NK-92 (cell line): Measurements from ENCODE around the gene CLPX.
A peak's percentile ranks its signal among the peaks of the same experiment; 100 is the strongest.
"Not testable (repeated sequence)": the region's sequence is repeated elsewhere in the genome, so short reads cannot be mapped to it uniquely, and the experiment has no call there.

Experiments used
- DNase-seq: peaks from one replicate; lab custom pipeline; 2025; ENCODE audit not compliant: unreplicated experiment; lab: John Stamatoyannopoulos, UW

The CLPX gene

DNA sequence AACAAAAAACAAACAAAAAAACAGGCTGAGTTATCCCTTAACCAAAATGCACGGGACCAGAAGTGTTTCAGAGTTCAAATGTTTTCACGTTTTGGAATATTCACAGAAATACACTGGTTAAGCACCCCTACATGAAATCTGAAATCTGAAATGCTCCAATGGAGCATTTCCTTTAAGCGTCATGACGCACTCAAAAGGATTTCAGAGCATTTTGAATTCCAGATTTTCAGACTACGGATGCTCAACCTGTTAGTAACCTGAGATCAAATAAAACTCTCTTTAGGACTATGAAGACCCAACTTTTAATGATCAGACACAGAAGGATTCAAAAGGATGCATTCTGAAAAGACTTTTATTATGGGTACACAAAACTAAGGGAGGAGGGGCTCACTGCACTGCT, 9.6 kb downstream of the CLPX start:
- DNase-seq: no peak

DNA sequence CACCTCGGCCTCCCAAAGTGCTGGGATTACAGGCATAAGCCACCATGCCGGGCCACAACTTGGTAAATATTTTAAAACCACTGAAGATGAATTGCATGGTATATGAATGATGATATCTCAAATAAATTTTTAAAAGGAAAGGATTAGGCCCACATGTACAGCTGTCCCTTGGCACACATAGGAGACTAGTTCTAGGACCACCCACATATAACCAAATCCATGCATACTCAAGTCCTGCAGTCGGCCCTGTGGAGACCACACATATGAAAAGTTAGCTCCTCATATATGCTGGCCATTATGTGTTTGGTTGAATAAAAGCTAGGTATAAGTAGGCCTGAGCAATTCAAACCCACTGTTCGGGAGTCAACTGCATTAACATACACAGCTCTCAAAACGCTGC, 10.6 kb downstream of the CLPX start:
- DNase-seq: no peak

DNA sequence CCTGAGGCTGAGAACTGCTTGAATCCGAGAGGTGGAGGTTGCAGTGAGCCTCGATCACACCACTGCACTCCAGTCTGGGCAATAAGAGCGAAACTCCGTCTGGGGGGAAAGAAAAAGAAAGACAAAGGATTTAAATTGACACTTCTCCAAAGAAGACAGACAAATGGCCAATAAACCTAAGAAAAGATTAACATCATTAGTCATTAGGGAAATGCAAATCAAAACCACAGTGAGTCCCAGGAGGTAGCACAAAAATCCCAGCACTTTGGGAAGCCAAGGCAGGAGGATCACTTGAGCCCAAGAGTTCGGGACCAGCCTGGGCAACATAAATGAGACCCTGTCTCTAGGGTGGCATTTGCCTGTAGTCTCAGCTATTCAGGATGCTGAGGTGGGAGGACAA, 12.6 kb downstream of the CLPX start:
- DNase-seq: no peak

DNA sequence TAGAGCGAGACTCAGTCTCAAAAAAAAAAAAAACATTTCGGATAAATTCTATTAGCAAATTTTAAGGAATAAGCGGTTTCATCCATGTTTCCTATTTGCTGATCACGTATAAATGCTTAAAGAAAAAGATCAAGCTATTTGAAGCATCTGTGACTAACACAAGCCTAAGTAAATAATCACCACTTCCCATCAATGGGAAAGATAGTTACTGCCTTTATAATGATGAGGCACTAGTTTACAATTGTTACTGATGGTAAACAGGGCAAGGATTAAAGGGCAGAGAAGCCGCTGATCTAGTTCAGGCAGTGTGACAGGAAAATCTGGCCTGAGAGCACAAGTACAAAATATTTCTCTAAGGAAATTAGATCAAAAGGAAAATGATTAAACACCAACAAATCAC, 13.7 kb downstream of the CLPX start:
- no peak for DNase-seq

DNA sequence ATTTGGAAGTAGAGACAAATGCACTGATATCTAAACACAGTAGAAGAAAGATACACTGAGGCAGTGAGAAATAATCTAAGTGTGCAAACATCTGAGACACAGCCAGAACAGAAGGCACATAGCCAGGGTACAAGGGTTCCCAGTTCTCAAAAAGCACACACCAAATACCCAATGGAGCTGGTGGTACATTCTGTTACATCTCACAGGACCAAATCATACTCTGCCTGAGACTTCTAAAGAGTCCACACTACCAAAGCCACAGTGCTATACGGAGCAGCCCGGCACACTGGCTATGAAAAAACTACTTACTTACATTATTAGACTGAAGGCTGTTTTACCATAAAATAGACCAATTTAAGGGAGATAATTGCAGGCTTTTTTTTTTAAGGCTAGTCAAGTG, 19.3 kb downstream of the CLPX start:
- no peak for DNase-seq

DNA sequence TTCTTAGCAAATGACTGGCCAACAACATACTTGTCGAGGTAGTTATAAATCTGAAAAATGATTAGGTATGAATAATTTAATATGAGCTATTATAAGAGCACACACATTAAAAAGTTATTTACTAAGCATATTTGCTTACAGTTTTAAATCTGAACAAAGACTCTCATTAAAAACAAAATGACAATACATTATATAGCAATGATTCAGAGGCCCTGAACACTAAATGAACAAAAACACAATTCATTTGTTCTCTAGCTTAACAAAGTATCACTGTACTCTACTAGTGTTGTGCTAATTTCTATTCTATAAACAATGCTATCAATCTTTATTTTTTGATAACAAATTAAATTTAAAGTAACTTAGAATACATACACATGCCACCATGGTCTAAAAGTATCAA, 21.0 kb downstream of the CLPX start:
- no peak for DNase-seq

DNA sequence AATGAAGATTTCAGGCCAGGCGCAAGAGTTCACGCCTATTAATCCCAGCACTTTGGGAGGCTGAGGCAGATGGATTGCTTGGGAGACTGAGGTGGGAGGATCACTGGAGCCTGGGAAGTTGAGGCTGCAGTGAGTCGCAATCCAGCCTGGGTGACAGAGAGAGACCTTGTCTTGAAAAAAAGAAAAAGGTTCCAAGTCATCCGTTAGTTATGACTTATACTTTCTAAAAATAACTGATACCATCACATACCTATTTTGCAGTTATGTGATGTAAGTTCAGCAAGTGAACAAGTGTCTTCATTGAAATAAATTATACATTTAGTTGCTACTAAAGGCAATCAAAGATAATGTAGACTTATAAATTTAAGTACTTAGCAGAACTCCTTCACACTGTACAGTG, 22.1 kb downstream of the CLPX start:
- DNase-seq: no peak

DNA sequence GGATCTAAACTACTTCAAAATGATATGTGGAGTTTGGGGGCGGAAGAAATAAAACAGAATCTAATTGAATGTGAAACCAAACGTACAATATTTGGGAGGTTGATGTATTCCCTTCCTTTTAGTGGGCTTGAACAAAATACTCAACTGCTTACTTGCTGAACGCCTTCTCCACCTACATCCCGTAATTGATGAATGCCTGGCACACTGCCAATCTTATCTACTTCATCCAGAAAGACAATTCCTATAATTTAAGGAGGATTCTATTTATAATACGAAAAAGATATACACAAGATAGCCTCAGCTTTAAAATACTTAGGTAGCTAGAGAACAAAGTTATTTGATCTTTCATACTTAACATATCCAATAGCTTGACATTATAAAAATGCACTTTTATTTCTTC, 28.4 kb downstream of the CLPX start:
- no peak for DNase-seq

DNA sequence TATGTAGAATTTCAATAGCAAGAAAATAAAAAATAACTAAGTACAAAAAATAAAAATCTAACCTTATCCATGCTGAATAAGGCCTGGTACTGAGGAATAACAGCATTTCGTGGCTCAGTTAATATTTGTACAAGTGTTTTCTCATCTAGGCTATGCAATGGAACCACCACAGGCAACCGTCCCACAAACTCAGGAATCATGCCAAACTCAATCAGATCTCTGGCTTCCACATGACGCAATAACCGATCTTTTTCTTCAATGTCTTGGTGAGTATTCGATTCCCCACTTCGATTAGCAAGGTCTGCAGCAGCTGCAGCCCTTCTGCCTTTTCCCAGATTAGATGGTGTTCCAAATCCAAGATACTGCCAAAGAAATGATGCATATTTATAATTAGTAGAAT, 30.4 kb downstream of the CLPX start:
- DNase-seq: no peak

DNA sequence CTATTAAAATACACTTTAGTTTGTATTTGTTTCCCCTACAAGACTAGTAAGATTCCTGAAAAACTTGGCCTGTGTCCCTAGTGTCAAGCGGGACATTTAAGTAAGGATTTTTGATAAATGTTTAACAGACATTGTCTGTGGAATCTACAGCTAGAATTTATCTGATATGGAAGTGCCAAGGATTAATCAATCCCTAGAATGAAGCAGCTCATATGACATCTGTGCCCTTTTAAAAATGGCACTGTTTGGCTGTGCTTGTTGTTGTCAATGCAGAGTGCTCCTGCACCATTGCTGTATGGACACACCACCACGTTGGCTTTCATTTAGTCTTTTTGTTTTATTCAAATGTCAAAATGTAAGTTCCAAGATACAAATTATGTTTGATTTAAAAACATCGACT, 37.2 kb downstream of the CLPX start:
- DNase-seq: no peak

DNA sequence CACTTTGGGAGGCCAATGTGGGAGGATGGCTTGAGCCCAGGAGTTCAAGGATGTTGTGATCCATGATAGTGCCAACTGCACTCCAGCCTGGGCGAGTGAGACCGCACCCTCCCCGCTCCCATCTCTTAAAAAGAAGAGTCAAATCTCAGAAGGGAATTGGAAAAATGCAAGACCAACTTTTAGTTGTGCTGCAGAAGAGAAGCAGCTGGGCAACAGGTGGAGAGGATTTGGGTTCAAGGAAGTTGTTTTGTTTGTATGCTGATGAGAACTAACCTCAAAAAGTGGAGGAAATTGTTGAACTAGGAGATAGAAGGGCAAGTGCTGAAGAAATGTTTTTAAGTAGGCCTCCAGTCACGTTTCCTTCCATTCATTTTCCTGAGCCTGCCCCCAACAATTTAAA, 38.7 kb downstream of the CLPX start:
- no peak for DNase-seq

DNA sequence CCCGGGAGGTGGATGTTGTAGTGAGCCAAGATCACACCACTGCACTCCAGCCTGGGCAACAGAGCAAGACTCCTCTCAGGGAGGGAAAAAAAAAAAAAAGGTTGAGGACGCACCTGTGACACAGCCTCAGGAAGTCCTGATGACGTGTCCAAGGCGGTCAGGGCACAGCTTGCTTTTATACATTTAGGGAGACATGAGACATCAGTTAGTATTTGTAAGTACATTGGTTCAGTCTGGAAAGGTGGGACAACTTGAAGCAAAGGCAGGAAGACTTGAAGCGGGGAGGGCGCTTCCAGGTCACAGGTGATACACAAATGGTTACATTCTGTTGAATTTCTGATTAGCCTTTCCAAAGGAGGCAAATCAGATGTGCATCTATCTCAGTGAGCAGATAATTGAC, 46.5 kb downstream of the CLPX start:
- not testable (repeated sequence) for DNase-seq

DNA sequence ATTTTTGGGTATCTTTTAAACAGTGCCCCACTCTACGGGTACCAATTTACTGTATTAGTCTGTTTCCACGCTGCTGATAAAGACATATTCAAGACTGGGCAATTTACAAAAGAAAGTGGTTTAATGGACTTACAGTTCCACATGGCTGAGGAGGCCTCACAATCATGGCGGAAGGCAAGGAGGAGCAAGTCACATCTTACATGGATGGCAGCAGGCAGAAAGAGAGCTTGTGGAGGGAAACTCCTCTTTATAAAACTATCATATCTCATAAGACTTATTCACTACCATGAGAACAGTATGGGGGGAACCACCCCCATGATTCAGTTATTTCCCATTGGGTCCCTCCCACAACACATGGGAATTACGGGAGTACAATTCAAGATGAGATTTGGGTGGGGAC, 47.2 kb downstream of the CLPX start:
- DNase-seq: not testable (repeated sequence)

DNA sequence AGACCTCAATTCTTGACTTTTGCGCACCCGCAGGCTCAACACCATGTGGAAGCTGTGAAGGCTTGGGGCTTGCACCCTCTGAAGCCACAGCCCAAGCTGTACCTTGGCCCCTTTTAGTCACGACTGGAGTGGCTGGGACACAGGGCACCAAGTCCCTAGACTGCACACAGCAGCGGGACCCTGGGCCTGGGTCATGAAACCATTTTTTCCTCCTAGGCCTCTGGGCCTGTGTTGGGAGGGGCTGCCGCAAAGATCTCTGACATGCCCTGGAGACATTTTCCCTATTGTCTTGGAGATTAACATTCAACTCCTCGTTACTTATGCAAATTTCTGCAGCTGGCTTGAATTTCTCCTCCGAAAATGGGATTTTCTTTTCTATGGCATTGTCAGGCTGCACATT, 48.1 kb downstream of the CLPX start:
- not testable (repeated sequence) for DNase-seq

DNA sequence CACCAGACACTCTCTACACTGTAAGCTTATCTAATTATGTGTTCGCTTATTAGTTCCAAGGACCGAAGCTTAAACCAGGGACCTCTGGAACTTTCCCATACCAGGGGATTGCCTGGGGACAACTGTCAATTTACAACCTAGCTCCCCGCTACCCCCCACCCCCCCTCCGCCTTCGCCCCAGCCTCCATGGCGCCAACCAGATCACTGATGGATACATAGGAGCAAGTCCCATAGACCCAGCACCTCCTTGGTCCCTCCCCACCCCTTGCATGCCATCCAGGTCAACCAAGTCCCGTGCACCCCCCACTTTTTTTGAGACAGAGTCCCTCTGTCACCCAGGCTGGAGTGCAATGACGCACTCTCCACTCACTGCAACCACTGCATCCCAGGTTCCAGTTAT, 50.6 kb downstream of the CLPX start:
- no peak for DNase-seq

DNA sequence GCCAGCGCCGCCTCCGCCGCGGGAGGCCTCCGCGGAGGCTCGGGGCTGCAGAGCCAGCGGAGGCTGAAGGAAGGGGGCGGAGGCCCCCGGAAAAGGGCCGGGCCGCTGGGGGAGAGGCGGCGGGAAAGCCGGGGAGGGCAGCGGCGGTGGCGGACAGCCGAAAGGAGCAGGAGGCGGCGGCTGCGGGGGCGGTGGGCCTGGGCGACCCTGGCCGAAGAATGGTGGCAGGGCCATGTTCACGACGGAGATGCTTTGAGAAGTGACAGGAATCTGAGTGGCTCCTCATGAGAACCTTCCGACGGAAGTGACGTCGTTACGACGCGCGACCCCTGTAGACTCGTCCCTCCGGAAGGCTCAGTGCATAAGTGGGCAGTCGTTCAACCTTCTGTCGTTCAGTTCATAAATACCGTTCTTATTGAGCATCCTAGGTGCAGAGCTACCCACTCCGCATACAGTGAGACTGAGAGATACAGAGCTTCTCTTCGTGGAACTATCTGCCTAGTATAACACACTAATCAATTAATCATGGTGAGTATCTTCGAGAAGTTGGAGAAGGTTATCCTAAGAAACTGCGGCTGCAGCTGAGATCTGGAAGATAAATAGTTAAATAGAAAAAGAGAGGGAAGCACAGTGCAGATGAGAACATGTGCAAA, 51.5 kb downstream of the CLPX start, which contains the start of gene PDCD7:
TSS of gene PDCD7 (minus strand) at position 261 of the 653 bp plus-strand sequence. CDS start at position 234, 27 bp downstream.
- DNase-seq: peak; percentile 36

DNA sequence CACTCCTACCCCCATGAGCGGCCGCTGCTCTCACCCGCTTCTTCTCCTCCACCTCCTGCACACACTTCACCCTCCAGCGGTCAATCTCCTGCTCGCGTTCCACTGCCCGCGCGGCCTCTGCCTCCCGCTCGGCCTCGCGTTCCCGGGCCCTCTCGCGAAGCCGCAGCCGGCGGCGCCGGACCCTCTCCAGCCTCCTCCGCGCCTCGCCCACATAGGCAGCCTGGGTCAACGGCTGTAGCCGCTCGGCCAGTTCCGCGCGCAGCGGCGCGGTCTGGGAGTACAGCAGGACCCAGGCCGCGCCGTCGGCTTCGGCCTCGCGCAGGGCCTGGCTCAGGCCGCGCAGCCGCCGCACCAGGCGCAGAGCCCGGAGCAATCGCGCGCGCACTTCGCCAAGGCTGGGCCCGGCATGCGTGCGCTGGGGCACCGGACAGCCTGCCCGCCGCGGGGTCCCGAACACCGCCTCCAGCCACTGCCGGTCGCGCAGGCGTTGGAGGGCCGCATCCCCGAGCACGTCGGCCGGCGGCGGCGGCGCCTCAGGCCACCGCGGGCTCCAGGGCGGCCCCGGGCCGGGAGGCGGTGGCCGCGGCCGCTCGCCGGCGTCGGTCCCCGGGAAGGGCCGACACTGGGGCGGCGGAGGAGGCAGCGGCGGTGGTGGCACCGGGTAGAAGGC, 52.1 kb downstream of the CLPX start:
- no peak for DNase-seq

DNA sequence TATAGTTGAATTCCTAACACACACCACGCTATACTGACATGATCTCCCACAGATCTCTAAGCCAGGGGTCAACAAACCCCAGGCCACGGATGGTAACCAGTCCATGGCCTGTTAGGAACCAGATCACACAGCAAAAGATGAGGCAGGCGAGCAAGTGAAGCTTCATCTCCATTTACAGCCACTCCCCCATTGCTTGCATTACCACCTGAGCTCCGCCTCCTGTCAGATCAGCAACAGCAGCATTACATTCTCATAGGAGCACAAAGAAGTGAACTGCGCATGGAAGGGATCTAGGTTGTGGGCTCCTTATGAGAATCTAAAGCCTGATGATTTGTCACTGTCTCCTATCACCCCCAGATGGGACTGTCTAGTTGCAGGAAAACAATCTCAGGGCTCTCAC, 54.2 kb downstream of the CLPX start:
- no peak for DNase-seq

DNA sequence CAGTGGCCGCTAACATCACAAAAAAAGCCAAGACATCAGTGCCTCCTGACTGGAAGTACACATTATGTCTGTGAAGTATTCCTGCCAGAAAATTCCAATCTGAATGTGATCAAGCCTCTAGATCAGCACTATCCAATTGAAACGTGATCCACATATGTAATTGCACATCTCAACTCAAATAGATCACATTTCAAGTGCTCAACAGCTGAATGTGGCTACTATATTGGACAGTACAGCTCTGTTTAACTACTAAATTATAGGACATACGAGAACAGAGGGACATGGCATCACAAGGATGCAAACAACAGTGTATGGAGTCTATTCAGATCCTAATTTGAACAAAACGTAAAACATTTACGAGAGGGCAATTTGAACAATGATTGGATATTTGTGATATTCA, 69.6 kb downstream of the CLPX start:
- DNase-seq: no peak

DNA sequence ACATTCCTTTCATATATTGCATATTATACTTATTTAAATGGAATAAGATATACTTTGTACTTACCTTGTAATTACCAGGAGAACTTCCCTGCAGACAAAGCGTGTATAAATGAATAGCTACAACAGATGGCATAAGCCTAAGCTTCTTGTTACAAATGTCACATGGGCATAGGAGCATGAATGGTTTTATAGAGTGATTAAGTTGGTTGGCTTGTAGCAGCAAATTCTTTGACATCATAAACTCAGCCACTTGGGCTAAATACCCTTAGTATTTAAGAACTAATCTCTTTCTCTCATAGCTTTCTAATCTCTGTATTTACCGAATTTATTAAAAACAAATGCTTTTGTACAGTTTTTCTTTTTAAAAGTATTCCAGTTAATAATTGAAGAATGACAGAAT, 70.1 kb downstream of the CLPX start, which contains the start of gene UBAP1L:
TSS of gene UBAP1L (minus strand) at position 115 of the 400 bp plus-strand sequence. CDS start 8,985 bp downstream, outside the sequence.
- DNase-seq: no peak

DNA sequence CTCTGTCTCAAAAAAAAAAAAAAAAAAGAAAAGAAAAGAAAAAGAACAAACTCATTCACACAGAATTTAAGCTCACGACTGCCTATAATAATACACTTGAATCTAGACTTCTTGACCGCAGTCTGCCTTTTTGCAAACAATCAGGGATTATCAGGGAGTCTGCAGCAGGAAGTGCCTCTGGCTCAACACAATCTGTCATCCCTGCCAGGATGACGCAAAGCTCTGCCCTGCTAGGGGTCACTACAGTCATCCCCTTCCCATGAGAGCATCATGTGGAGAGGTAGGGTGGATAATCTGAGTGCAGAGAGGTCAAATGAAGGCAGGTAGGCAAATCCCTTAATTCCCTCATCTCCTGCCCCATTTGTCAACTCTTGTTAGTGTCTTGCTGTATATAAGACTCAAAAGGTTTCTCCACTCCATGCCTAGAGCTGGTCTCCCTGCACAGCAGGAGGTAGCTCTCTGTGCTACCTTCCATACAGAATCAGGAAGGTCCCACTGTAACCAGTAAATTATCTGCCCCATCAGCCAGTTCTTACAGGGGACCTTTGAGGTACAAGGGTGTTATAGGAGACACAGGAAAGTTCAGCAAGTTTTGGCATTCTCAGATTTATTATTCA, 74.4 kb downstream of the CLPX start:
- DNase-seq: no peak

DNA sequence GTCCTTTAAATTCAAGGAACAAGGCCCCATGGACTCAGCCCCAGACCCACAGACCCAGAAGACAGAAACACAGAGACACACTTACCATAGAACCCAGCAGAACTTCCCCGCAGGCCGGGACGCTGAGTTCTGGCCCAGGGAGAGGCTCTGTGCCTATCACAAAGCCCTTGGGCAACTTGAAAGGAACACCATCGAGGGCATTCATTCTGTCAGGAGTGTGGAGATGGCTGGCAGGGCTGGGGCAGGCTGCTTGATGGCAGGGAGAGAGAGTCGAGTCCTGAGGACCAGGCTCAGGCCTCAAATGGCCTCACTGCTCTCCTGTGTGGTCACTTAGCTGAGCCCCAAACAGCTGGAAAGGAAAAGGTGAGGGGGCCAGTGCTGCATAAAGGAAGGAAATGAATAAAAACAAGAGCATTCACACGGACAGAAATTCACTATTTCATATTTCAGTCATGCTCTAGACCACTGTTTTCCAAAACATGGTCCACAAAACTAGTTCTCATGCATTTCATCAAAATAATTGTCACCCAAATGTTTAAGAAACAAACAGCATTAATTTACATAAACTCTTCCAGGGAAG, 79.0 kb downstream of the CLPX start:
- no peak for DNase-seq
